ENCODE data around the gene ZNF684. TPM values are rescaled to one million over a fixed set of nuclear protein-coding genes. Genes with fewer than 3 reads are reported as not detected.

The ZNF684 gene
- polyA plus RNA-seq, 1 donor from 2014 or later, result 15.8 TPM

GRCh38 chr1:40507973-40508372 is 23.5 kb upstream of the ZNF684 start:
- Histone ChIP-seq H3F3A (ENCODE audit: insufficient read depth, low read length, poor library complexity, severe bottlenecking) (no peaks in the 10 kb centered on the region), H4K20me1 (ENCODE audit: insufficient read depth) (no peaks in the 10 kb centered on the region), H3K27me3 (ENCODE audit: insufficient read depth, low read depth, low read length) (peaks cover 3% of the 10 kb centered on the region), H2AFZ (ENCODE audit: low read depth, low read length) (peak overlapping the region; percentile 59), H3K4me3 (ENCODE audit: low read length) (peak overlapping the region; percentile 73), H3K4me2 (ENCODE audit: low read length) (peak overlapping the region; percentile 42), H3K9me2 (ENCODE audit: insufficient read depth, low read length) (no peaks in the 10 kb centered on the region), H3K79me2 (replicated peaks; ENCODE audit: insufficient read depth, low read length) (no peaks in the 10 kb centered on the region), H3K27ac (ENCODE audit: low read length) (no peak overlapping the region), H3K9me3 (ENCODE audit: low read length) (no peaks in the 10 kb centered on the region), H3K36me3 (ENCODE audit: insufficient read depth, low read length) (no peaks in the 10 kb centered on the region), H3K9ac (ENCODE audit: low read length) (peak overlapping the region; percentile 61)
- TF ChIP-seq RAD21 (conservative IDR thresholded peaks at IDR 0.05), result no peak
- no peak for TF ChIP-seq EP300 (conservative IDR thresholded peaks at IDR 0.05; ENCODE audit: poor library complexity, severe bottlenecking)
- no peak for TF ChIP-seq CTCF (IDR thresholded peaks at IDR 0.05; ENCODE audit: poor library complexity, severe bottlenecking)
- TF ChIP-seq REST (IDR thresholded peaks at IDR 0.05; ENCODE audit: borderline replicate concordance), result no peak

- Histone ChIP-seq H3K4me2 (ENCODE audit: low read length) (peak within 1 kb of the TSS; percentile 42), H3K79me2 (replicated peaks; ENCODE audit: insufficient read depth, low read length) (no peaks in the 10 kb centered on the region), H3K4me3 (ENCODE audit: low read length) (peak within 1 kb of the TSS; percentile 73), H3K27me3 (ENCODE audit: insufficient read depth, low read depth, low read length) (peaks cover 3% of the 10 kb centered on the region), H3F3A (ENCODE audit: insufficient read depth, low read length, poor library complexity, severe bottlenecking) (no peaks in the 10 kb centered on the region), H3K9ac (ENCODE audit: low read length) (peak within 1 kb of the TSS; percentile 61), H4K20me1 (ENCODE audit: insufficient read depth) (no peaks in the 10 kb centered on the region), H3K9me3 (ENCODE audit: low read length) (no peaks in the 10 kb centered on the region), H3K27ac (ENCODE audit: low read length) (no peak within 1 kb of the TSS), H3K9me2 (ENCODE audit: insufficient read depth, low read length) (no peaks in the 10 kb centered on the region), H2AFZ (ENCODE audit: low read depth, low read length) (peak within 1 kb of the TSS; percentile 59), H3K36me3 (ENCODE audit: insufficient read depth, low read length) (no peaks in the 10 kb centered on the region)
- TF ChIP-seq EP300 (conservative IDR thresholded peaks at IDR 0.05; ENCODE audit: poor library complexity, severe bottlenecking), result no peak
- TF ChIP-seq SMC3 (conservative IDR thresholded peaks at IDR 0.05; ENCODE audit: poor library complexity), result no peak
- TF ChIP-seq POLR2AphosphoS5 (IDR thresholded peaks at IDR 0.05), result peak; percentile 10
- TF ChIP-seq MXI1 (conservative IDR thresholded peaks at IDR 0.05; ENCODE audit: poor library complexity, severe bottlenecking), result peak; percentile 24
These were observed 22.8 kb upstream of the ZNF684 start, which contains the start of gene EXO5 for GRCh38 chr1:40508375-40509341. EXO5 (plus strand) TSS chr1:40508767; CDS start chr1:40514545, 5,778 bp downstream.

All from neural cell (in vitro differentiated cells).